ENCODE measurements around the gene HEXIM1.

The HEXIM1 gene

GRCh38 chr17:45127548-45128300 lies 20.6 kb upstream of the HEXIM1 start:
- Histone ChIP-seq H3K27ac (peak overlapping the region in 16 of 21 experiments; percentile 8 to 79 (median 55)), H3K4me3 (no peak overlapping the region)

GRCh38 chr17:45128331-45128730 lies 19.9 kb upstream of the HEXIM1 start:
- peak overlapping the region in 16 of 21 experiments; percentile 8 to 79 (median 55) for H3K27ac ChIP-seq
- H3K4me3 ChIP-seq, result no peak overlapping the region

GRCh38 chr17:45128989-45129388 lies 19.3 kb upstream of the HEXIM1 start:
- peak overlapping the region in 11 of 21 experiments; percentile 4 to 79 (median 56) for H3K27ac ChIP-seq
- no peak overlapping the region for H3K4me3 ChIP-seq

- peak overlapping the region in 9 of 21 experiments; percentile 4 to 94 (median 24) for H3K27ac ChIP-seq
- H3K4me3 ChIP-seq, result no peak overlapping the region
These were observed 18.8 kb upstream of the HEXIM1 start for GRCh38 chr17:45129426-45129939.

- Histone ChIP-seq H3K4me3 (no peak overlapping the region), H3K27ac (peak overlapping the region in 10 of 21 experiments; percentile 10 to 94 (median 30))
These were observed 18.2 kb upstream of the HEXIM1 start for GRCh38 chr17:45129940-45130680.

GRCh38 chr17:45130681-45131615 lies 17.3 kb upstream of the HEXIM1 start:
- H3K4me3 ChIP-seq, result peak overlapping the region in 5 of 7 experiments; percentile 41 to 84 (median 81)
- peak overlapping the region in 11 of 21 experiments; percentile 16 to 94 (median 81) for H3K27ac ChIP-seq

- peak overlapping the region; percentile 41 to 85 (median 81) for H3K4me3 ChIP-seq
- peak overlapping the region in 20 of 21 experiments; percentile 32 to 94 (median 84) for H3K27ac ChIP-seq
These were observed 16.5 kb upstream of the HEXIM1 start for GRCh38 chr17:45131616-45132319.

- H3K4me3 ChIP-seq, result peak within 1 kb of the TSS; percentile 41 to 85 (median 81)
- H3K27ac ChIP-seq, result peak within 1 kb of the TSS; percentile 34 to 94 (median 85)
These were observed 16.0 kb upstream of the HEXIM1 start, which contains the start of gene PLCD3 for GRCh38 chr17:45132320-45132571. PLCD3 (minus strand) TSS chr17:45132515; CDS start chr17:45132410, 105 bp downstream.

- Histone ChIP-seq H3K4me3 (peak overlapping the region; percentile 41 to 85 (median 81)), H3K27ac (peak overlapping the region; percentile 34 to 94 (median 84))
These were observed 15.5 kb upstream of the HEXIM1 start for GRCh38 chr17:45132572-45133463.

- peak within 1 kb of the TSS in 20 of 21 experiments; percentile 57 to 86 (median 75) for H3K27ac ChIP-seq
These were observed 12.9 kb upstream of the HEXIM1 start, which contains the start of gene ACBD4 for GRCh38 chr17:45135192-45135977. ACBD4 (plus strand) TSS chr17:45135687; CDS start chr17:45136145, 458 bp downstream.

GRCh38 chr17:45135978-45136791 lies 12.1 kb upstream of the HEXIM1 start:
- H3K27ac ChIP-seq, result peak overlapping the region in 20 of 21 experiments; percentile 57 to 86 (median 75)
- H3K4me3 ChIP-seq, result peak overlapping the region; percentile 47 to 75 (median 63)

More at GRCh38 chr17:45135192-45135977, 12.9 kb upstream of the HEXIM1 start, which contains the start of gene ACBD4:
- H3K4me3 ChIP-seq, result peak within 1 kb of the TSS; percentile 47 to 75 (median 63)

- Histone ChIP-seq H3K27ac (peak overlapping the region in 3 of 21 experiments; percentile 35 to 72 (median 70)), H3K4me3 (no peak overlapping the region)
These were observed 11.3 kb upstream of the HEXIM1 start for GRCh38 chr17:45136846-45137560.

- Histone ChIP-seq H3K27ac (peak overlapping the region in 1 of 21 experiments; percentile 72), H3K4me3 (no peak overlapping the region)
These were observed 10.5 kb upstream of the HEXIM1 start for GRCh38 chr17:45137561-45138305.

GRCh38 chr17:45138911-45139532 lies 9.3 kb upstream of the HEXIM1 start:
- H3K4me3 ChIP-seq, result no peak overlapping the region
- H3K27ac ChIP-seq, result no peak overlapping the region

Measured in skin epidermis (tissue), 12 donors.